SJCRH30 (cell line): ENCODE data around the gene KIAA1671. TPM values are rescaled to one million over a fixed set of nuclear protein-coding genes. Genes with fewer than 3 reads are reported as not detected.
"Not testable (repeated sequence)": the region's sequence is repeated elsewhere in the genome, so short reads cannot be mapped to it uniquely, and the experiment has no call there.

Experiments used
- DNase-seq, 2 experiments: peaks; one replicate each; pipeline ENCODE4 v3.0.0-alpha.2; 2015 to 2020
- H3K27ac ChIP-seq: fragments of 250-450 bp; sonication (Bioruptor Pico); 2 replicates; pipeline ENCODE4 v1.5.1; 2020; ENCODE audit warnings: mild to moderate bottlenecking, moderate library complexity
- H3K27me3 ChIP-seq: fragments of 250-450 bp; sonication (Bioruptor Pico); 2 replicates; pipeline ENCODE4 v1.5.1; 2020; ENCODE audit warnings: mild to moderate bottlenecking, moderate library complexity
- H3K36me3 ChIP-seq: fragments of 250-450 bp; sonication (Bioruptor Pico); 2 replicates; pipeline ENCODE4 v1.5.1; 2020; ENCODE audit warnings: mild to moderate bottlenecking, moderate library complexity
- H3K4me1 ChIP-seq: fragments of 250-450 bp; sonication (Bioruptor Pico); 2 replicates; pipeline ENCODE4 v1.5.1; 2020; ENCODE audit warnings: mild to moderate bottlenecking, moderate library complexity
- H3K4me3 ChIP-seq: fragments of 250-450 bp; sonication (Bioruptor Pico); 2 replicates; pipeline ENCODE4 v1.5.1; 2020; ENCODE audit warnings: mild to moderate bottlenecking, moderate library complexity
- H3K9me3 ChIP-seq: fragments of 250-450 bp; sonication (Bioruptor Pico); replicated peaks from 2 replicates; pipeline ENCODE4 v1.5.1; 2020; ENCODE audit warnings: mild to moderate bottlenecking, moderate library complexity
- total RNA-seq: library from RNA; depleted of rRNA; stranded (reverse); fragments of >200 nt; shearing (Covaris generic); gene quantifications from 2 replicates; pipeline ENCODE4 v1.2.3, GENCODE V29; 2014

The KIAA1671 gene
- total RNA-seq, 1 experiment from 2014 or later = 19.7 TPM

DNA sequence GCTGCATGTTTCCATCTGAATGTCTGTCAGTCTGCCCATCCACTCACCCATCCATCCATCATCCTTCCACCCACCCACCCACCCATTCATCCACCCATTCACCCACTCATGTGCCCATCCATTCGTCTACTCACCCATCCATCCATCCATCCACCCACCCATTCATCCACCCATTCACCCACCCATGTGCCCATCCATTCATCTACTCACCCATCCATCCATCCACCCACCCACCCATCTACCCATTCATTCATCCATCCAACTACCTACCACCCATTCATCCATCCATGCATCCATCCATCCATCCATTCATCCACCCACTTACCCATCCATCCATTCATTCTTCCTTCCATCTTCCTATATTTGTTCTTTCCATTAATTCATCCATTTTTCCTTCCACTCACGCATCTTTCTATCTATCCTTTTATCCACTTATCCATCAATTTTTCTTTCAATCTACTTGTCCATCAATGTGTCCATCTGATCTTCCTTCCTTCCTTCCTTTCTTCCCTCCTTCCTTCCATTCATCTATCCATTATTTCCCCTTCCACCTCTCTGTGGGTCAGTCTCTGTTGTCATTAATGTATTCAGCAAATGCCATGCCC, 255.1 kb downstream of the KIAA1671 start:
- Histone ChIP-seq H3K9me3 (no peaks in the 10 kb centered on the region), H3K4me3 (no peak overlapping the region), H3K4me1 (peaks cover 19% of the 10 kb centered on the region), H3K27ac (no peak overlapping the region), H3K27me3 (no peaks in the 10 kb centered on the region), H3K36me3 (no peaks in the 10 kb centered on the region)
- no peak for DNase-seq

GRCh38 chr22:25208328-25208727, 255.8 kb downstream of the KIAA1671 start:
- DNase-seq = peak in 1 of 2 experiments; percentile 19
- H3K27me3 ChIP-seq = no peaks in the 10 kb centered on the region
- peaks cover 6% of the 10 kb centered on the region for H3K9me3 ChIP-seq
- H3K4me1 ChIP-seq = peaks cover 19% of the 10 kb centered on the region
- no peak overlapping the region for H3K4me3 ChIP-seq
- no peak overlapping the region for H3K27ac ChIP-seq
- no peaks in the 10 kb centered on the region for H3K36me3 ChIP-seq

DNA sequence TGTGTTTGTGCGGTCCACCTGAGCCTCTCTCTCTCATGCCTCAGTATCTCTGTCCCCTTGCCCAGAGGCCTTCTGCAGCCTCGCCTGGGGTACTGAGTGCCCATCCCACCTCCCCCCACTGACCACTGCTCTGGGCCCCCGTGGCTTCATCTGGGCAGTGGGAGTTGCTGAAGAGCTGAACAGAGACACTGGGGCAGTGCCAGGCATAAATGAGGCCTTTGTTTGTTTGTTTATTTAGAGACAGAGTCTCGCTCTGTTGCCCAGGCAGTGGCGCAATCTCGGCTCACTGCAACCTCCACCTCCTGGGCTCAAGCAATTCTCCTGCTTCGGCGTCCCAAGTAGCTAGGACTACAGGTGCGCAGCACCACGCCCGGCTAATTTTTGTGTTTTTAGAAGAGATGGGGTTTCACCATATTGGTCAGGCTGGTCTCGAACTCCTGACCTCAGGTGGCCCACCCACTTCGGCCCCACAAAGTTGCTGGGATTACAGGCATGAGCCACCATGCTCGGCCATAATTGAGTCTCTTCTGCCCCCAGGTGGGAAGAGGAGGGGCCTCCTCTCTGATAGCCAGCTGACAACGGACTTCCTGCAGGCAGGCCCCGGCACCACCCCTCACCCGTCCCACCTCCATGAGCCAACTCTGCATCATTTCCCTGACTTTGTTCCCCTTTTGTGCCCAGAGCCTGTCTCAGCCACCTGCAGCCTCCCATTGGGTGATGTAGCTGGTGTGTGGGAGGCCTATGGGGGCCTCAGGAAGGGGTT, 256.4 kb downstream of the KIAA1671 start:
- no peaks in the 10 kb centered on the region for H3K36me3 ChIP-seq
- peaks cover 19% of the 10 kb centered on the region for H3K4me1 ChIP-seq
- peaks cover 9% of the 10 kb centered on the region for H3K9me3 ChIP-seq
- no peak overlapping the region for H3K27ac ChIP-seq
- H3K4me3 ChIP-seq = no peak overlapping the region
- DNase-seq = peak in 1 of 2 experiments; percentile 31
- H3K27me3 ChIP-seq = no peaks in the 10 kb centered on the region

DNA sequence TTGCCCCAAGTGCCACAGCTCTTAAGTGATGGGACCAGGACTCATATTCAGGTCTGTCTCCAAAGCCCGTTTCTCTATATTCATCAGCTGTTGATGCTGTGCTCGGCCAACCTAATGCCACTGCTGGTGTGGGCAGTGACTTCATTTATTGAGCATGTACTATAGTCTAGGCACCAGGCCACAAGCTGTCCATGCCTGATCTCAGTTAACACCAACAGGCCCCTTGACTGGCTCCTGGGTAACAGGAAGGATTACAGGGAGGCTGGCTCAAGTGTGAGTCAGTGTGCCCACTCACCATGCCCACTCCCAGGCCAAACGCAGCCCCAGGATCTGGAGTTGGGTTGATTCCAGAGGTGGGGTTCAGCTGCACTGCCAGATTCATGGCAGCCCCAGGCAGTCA, 258.3 kb downstream of the KIAA1671 start:
- H3K4me1 ChIP-seq = peaks cover 15% of the 10 kb centered on the region
- peak overlapping the region; percentile 57 for H3K27ac ChIP-seq
- peaks cover 9% of the 10 kb centered on the region for H3K9me3 ChIP-seq
- H3K36me3 ChIP-seq = no peaks in the 10 kb centered on the region
- peak; percentile 65 to 72 for DNase-seq
- no peak overlapping the region for H3K4me3 ChIP-seq
- no peaks in the 10 kb centered on the region for H3K27me3 ChIP-seq

- Histone ChIP-seq H3K4me1 (peaks cover 15% of the 10 kb centered on the region), H3K27ac (no peak overlapping the region), H3K27me3 (peaks cover 7% of the 10 kb centered on the region; the same call in 1 of the 2 replicates), H3K4me3 (peak overlapping the region; percentile 38), H3K36me3 (no peaks in the 10 kb centered on the region), H3K9me3 (peaks cover 9% of the 10 kb centered on the region)
- peak; percentile 40 to 55 for DNase-seq
Measured at GRCh38 chr22:25212337-25212736, 259.8 kb downstream of the KIAA1671 start.

- no peak for DNase-seq
- H3K36me3 ChIP-seq = no peaks in the 10 kb centered on the region
- H3K9me3 ChIP-seq = peaks cover 9% of the 10 kb centered on the region
- no peak overlapping the region for H3K4me3 ChIP-seq
- peaks cover 10% of the 10 kb centered on the region; the same call in 1 of the 2 replicates for H3K27me3 ChIP-seq
- peaks cover 15% of the 10 kb centered on the region for H3K4me1 ChIP-seq
- no peak overlapping the region for H3K27ac ChIP-seq
Measured at GRCh38 chr22:25213221-25213620, 260.7 kb downstream of the KIAA1671 start.

- H3K4me1 ChIP-seq = peaks cover 6% of the 10 kb centered on the region
Measured at GRCh38 chr22:25216230-25216629, 263.7 kb downstream of the KIAA1671 start.

GRCh38 chr22:25219211-25219689, 266.7 kb downstream of the KIAA1671 start, which contains the start of gene CRYBB2:
Gene CRYBB2 (plus strand): TSS chr22:25219639. CDS start chr22:25221430, 1,791 bp downstream.
- no peak within 1 kb of the TSS for H3K4me3 ChIP-seq
- H3K9me3 ChIP-seq = no peaks in the 10 kb centered on the region
- H3K4me1 ChIP-seq = peaks cover 5% of the 10 kb centered on the region; the same call in 1 of the 2 replicates
- no peak for DNase-seq
- peaks cover 43% of the 10 kb centered on the region for H3K27me3 ChIP-seq
- no peaks in the 10 kb centered on the region for H3K36me3 ChIP-seq
- H3K27ac ChIP-seq = no peak within 1 kb of the TSS

More at GRCh38 chr22:25216230-25216629, 263.7 kb downstream of the KIAA1671 start:
- H3K9me3 ChIP-seq = peaks cover 9% of the 10 kb centered on the region
- H3K36me3 ChIP-seq = no peaks in the 10 kb centered on the region
- no peak overlapping the region for H3K27ac ChIP-seq
- DNase-seq = no peak
- peaks cover 24% of the 10 kb centered on the region for H3K27me3 ChIP-seq
- H3K4me3 ChIP-seq = no peak overlapping the region

- Histone ChIP-seq H3K4me1 (peaks cover 5% of the 10 kb centered on the region; the same call in 1 of the 2 replicates), H3K27me3 (peaks cover 43% of the 10 kb centered on the region)
- DNase-seq = no peak
Measured at GRCh38 chr22:25219948-25220442, 267.5 kb downstream of the KIAA1671 start.

DNA sequence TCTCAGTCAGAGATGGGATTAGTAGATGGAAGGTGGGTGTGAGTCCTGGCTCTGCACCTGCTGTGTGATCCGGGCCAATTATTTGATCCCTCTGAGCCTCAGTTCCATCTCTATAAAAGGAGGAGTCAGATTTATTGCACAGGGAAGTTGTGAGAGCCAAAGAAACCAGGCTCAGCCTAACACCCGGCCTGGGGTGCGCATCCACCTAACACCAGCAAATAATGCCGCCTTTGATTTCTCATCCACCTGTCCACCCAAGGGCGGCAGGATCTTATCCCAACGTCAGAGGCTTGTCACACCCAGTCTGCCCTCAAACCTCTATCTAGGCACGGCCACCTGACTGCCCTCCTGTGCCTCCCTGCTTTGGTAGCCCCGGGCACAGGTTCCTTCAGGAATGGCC, 269.3 kb downstream of the KIAA1671 start:
- no peaks in the 10 kb centered on the region for H3K9me3 ChIP-seq
- H3K4me3 ChIP-seq = no peak overlapping the region
- H3K36me3 ChIP-seq = no peaks in the 10 kb centered on the region
- peaks cover 5% of the 10 kb centered on the region; the same call in 1 of the 2 replicates for H3K4me1 ChIP-seq
- DNase-seq = no peak
- peaks cover 42% of the 10 kb centered on the region for H3K27me3 ChIP-seq
- H3K27ac ChIP-seq = no peak overlapping the region

More at GRCh38 chr22:25219948-25220442, 267.5 kb downstream of the KIAA1671 start:
- H3K4me3 ChIP-seq = no peak overlapping the region
- H3K27ac ChIP-seq = no peak overlapping the region
- no peaks in the 10 kb centered on the region for H3K9me3 ChIP-seq
- no peaks in the 10 kb centered on the region for H3K36me3 ChIP-seq

- Histone ChIP-seq H3K36me3 (no peaks in the 10 kb centered on the region), H3K9me3 (no peaks in the 10 kb centered on the region), H3K4me3 (no peak overlapping the region), H3K27ac (no peak overlapping the region), H3K4me1 (peaks cover 5% of the 10 kb centered on the region; the same call in 1 of the 2 replicates), H3K27me3 (peaks cover 39% of the 10 kb centered on the region)
- DNase-seq = peak in 1 of 2 experiments; percentile 35
Measured at GRCh38 chr22:25223269-25223850, 270.8 kb downstream of the KIAA1671 start.

DNA sequence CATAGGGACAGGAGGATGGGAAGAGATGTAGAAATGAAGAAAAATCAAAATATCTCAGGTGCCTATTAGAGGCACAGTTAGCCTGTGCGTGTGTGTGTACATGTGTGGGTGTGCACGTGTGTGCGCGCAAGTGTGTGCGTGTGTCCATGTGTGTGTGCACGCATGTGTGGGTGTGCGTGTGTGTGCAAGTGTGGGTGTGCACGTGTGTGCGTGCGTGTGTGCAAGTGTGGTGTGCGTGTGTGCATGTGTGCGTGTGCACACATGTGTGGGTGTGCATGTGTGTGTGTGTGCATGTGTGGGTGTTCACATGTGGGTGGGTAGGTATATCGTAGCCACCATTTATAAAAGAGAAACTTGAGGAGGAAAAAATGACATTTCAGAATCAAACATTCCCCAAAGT, 276.3 kb downstream of the KIAA1671 start:
- no peak overlapping the region for H3K4me3 ChIP-seq
- H3K27ac ChIP-seq = no peak overlapping the region
- no peaks in the 10 kb centered on the region for H3K36me3 ChIP-seq
- no peaks in the 10 kb centered on the region for H3K4me1 ChIP-seq
- peaks cover 6% of the 10 kb centered on the region; the same call in 1 of the 2 replicates for H3K27me3 ChIP-seq
- DNase-seq = no peak
- H3K9me3 ChIP-seq = no peaks in the 10 kb centered on the region

DNA sequence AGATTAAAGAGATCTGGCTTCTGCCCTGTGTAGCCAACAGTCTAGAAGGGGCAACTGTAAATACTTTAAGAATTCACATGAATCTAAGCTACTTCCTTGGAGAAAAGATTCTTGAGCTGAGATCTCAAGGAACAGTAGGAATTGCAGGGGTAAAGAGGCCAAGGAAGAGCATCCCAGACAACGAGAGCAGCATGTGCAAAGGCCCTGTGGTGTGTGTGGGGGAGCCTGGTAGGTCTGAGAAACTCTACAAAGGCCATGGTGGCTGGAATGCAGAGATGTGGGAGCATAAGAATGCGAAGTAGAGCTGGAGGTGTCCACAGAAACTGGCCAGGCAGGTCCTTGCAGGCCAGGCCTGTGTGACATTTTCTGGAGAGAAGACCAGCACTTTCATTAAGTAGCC, 278.2 kb downstream of the KIAA1671 start:
- not testable (repeated sequence) for H3K9me3 ChIP-seq

GRCh38 chr22:25232301-25232700, 279.8 kb downstream of the KIAA1671 start:
- H3K36me3 ChIP-seq = no peaks in the 10 kb centered on the region
- H3K4me1 ChIP-seq = no peaks in the 10 kb centered on the region
- no peak overlapping the region for H3K27ac ChIP-seq
- H3K27me3 ChIP-seq = peaks cover 4% of the 10 kb centered on the region; the same call in 1 of the 2 replicates
- no peak for DNase-seq
- no peaks in the 10 kb centered on the region for H3K9me3 ChIP-seq
- H3K4me3 ChIP-seq = no peak overlapping the region

More for the DNA sequence above, 278.2 kb downstream of the KIAA1671 start:
- H3K27ac ChIP-seq, H3K36me3 ChIP-seq, H3K4me3 ChIP-seq, H3K27me3 ChIP-seq, DNase-seq, H3K4me1 ChIP-seq: not testable (repeated sequence)
